GM11168 (cell line): ENCODE data around the gene LRRC8D.

Experiments used
- in situ Hi-C: fragments of 300-500 bp; cut with MboI; formaldehyde crosslinking; loops from one replicate; pipeline ENCODE4 v1.12.0; 2022; ENCODE audit warnings: low sequenced_read_pairs; ENCODE audit not compliant: unreplicated experiment

Gene LRRC8D

GRCh38 chr1:89951766-89952604 lies 131.2 kb downstream of the LRRC8D start:
- in situ Hi-C loops: loop anchor here (25.0 kb wide), 1 partner anchor 315 kb away; the partner anchor contains the start of gene LRRC8C

- in situ Hi-C loops: loop anchor here (25.0 kb wide), 1 partner anchor 315 kb away; the partner anchor contains the start of gene LRRC8C
Measured at GRCh38 chr1:89952605-89953130, 131.8 kb downstream of the LRRC8D start.

GRCh38 chr1:89953131-89953626 lies 132.3 kb downstream of the LRRC8D start:
- in situ Hi-C loops: loop anchor here (25.0 kb wide), 1 partner anchor 316 kb away; the partner anchor contains the start of gene LRRC8C

GRCh38 chr1:89953929-89954328 lies 133.1 kb downstream of the LRRC8D start:
- in situ Hi-C loops: loop anchor here (25.0 kb wide), 1 partner anchor 317 kb away; the partner anchor contains the start of gene LRRC8C

- in situ Hi-C loops: loop anchor here (25.0 kb wide), 1 partner anchor 317 kb away; the partner anchor contains the start of gene LRRC8C
Measured at GRCh38 chr1:89954401-89954800, 133.6 kb downstream of the LRRC8D start.

- in situ Hi-C loops: loop anchor here (25.0 kb wide), 1 partner anchor 318 kb away; the partner anchor contains the start of gene LRRC8C
Measured at GRCh38 chr1:89955311-89956205, 134.7 kb downstream of the LRRC8D start.

- in situ Hi-C loops: loop anchor here (25.0 kb wide), 1 partner anchor 320 kb away; the partner anchor contains the start of gene LRRC8C
Measured at GRCh38 chr1:89957107-89957506, 136.3 kb downstream of the LRRC8D start.

- in situ Hi-C loops: loop anchor here (25.0 kb wide), 1 partner anchor 322 kb away; the partner anchor contains the start of gene LRRC8C
Measured at GRCh38 chr1:89958851-89959654, 138.2 kb downstream of the LRRC8D start.

- in situ Hi-C loops: loop anchor here (25.0 kb wide), 1 partner anchor 322 kb away; the partner anchor contains the start of gene LRRC8C
Measured at GRCh38 chr1:89959719-89960118, 138.9 kb downstream of the LRRC8D start.

- in situ Hi-C loops: loop anchor here (25.0 kb wide), 1 partner anchor 325 kb away; the partner anchor contains the start of gene LRRC8C
Measured at GRCh38 chr1:89962024-89962741, 141.4 kb downstream of the LRRC8D start.

GRCh38 chr1:89962742-89963075 lies 141.9 kb downstream of the LRRC8D start:
- in situ Hi-C loops: loop anchor here (25.0 kb wide), 1 partner anchor 325 kb away; the partner anchor contains the start of gene LRRC8C

GRCh38 chr1:89965193-89965768 lies 144.4 kb downstream of the LRRC8D start:
- in situ Hi-C loops: loop anchor here (25.0 kb wide), 1 partner anchor 328 kb away; the partner anchor contains the start of gene LRRC8C

GRCh38 chr1:89966656-89967055 lies 145.8 kb downstream of the LRRC8D start:
- in situ Hi-C loops: loop anchor here (25.0 kb wide), 1 partner anchor 329 kb away; the partner anchor contains the start of gene LRRC8C

GRCh38 chr1:89971600-89971999 lies 150.8 kb downstream of the LRRC8D start:
- in situ Hi-C loops: loop anchor here (25.0 kb wide), 1 partner anchor 334 kb away; the partner anchor contains the start of gene LRRC8C

GRCh38 chr1:89972024-89972423 lies 151.2 kb downstream of the LRRC8D start:
- in situ Hi-C loops: loop anchor here (25.0 kb wide), 1 partner anchor 335 kb away; the partner anchor contains the start of gene LRRC8C

GRCh38 chr1:89973471-89974127 lies 152.8 kb downstream of the LRRC8D start:
- in situ Hi-C loops: loop anchor here (25.0 kb wide), 1 partner anchor 336 kb away; the partner anchor contains the start of gene LRRC8C

GRCh38 chr1:89974256-89974655 lies 153.4 kb downstream of the LRRC8D start:
- in situ Hi-C loops: loop anchor here (25.0 kb wide), 1 partner anchor 337 kb away; the partner anchor contains the start of gene LRRC8C
